ENCODE measurements around the gene DCTD. TPM values are rescaled to one million over a fixed set of nuclear protein-coding genes. Genes with fewer than 3 reads are reported as not detected.

DCTD gene
- total and polyA plus RNA-seq, 2 experiments from 2014 or later, result 39.3 to 40.3 TPM

DNA sequence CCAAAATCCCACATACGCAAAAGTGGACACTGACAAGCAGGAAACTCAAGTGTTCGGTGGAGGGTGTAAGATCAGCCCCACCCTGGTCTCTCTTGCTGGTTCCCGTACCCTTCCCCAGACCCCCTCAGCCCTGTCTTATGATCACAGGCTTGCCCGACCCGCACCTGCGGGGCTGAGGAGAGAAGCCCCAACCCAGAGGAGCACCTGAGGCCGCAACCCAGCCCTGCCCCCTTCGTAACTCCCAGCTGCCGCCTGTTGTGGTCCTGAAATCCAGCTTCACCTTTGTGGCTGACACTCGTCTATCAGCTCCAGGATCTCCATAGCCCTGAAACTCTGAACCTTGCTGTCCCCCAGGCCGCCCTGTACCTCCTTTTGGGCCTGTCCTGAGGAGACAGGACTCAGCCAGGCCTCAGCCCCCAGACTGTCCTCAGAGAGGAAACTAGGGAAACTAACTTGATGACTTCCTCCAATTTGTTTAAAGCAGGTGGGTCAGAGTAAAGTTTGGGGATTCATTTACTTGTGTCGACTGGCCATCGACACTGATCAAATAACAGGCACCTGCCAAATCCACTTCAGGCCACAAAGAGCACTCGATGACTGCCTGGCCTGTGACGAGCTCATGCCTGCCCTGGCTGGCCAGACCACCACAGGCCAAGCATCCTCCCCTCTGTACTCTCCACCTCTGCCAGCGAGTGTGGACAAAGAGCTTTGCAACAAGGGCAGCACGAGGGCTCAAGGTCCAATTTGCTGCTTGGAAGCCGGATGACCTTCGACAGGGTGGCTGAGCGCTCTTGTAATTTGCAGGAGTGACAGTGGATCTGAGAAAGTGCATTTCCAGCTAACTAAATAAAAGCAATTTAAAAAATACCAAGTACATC lies 19.3 kb downstream of the DCTD start:
- peak; percentile 69 for ATAC-seq
- no peak for TF ChIP-seq EZH2phosphoT487 (IDR thresholded peaks at IDR 0.05; ENCODE audit: unreplicated experiment)
- no peak for TF ChIP-seq STAT1 (IDR thresholded peaks at IDR 0.05; ENCODE audit: unreplicated experiment)
- TF ChIP-seq CREB1 (CRISPR knock-in tag; IDR thresholded peaks at IDR 0.05; ENCODE audit: low read depth), result no peak
- Histone ChIP-seq H3K4me3 (no peak overlapping the region), H3K27ac (ENCODE audit: low read depth) (peak overlapping the region; percentile 63), H3K79me2 (replicated peaks; ENCODE audit: insufficient read depth) (no peaks in the 10 kb centered on the region), H3K27me3 (ENCODE audit: insufficient read depth) (no peaks in the 10 kb centered on the region), H3K4me1 (ENCODE audit: insufficient read depth) (no peaks in the 10 kb centered on the region), H3K36me3 (ENCODE audit: insufficient read depth) (peaks cover 3% of the 10 kb centered on the region; the same call in 1 of the 2 replicates), H3F3A (replicated peaks; ENCODE audit: low read depth) (no peaks in the 10 kb centered on the region), H3K9me2 (ENCODE audit: insufficient read depth) (no peaks in the 10 kb centered on the region), H3K4me2 (no peak overlapping the region), H4K20me1 (replicated peaks; ENCODE audit: insufficient read depth) (peaks cover 6% of the 10 kb centered on the region), H2AFZ (no peak overlapping the region)
- Mint-ChIP-seq H3K9me3 (no peaks in the 10 kb centered on the region), H3K4me1 (peaks cover 4% of the 10 kb centered on the region; the same call in 1 of the 3 replicates), H3K4me3 (no peak overlapping the region), H3K27ac (peak overlapping the region; percentile 88), H3K27me3 (ENCODE audit: insufficient read depth, low read depth, poor library complexity) (peaks cover 3% of the 10 kb centered on the region), H3K36me3 (ENCODE audit: low read depth) (peaks cover 25% of the 10 kb centered on the region)
- DNase-seq (ENCODE audit: low spot score), result no peak

DNA sequence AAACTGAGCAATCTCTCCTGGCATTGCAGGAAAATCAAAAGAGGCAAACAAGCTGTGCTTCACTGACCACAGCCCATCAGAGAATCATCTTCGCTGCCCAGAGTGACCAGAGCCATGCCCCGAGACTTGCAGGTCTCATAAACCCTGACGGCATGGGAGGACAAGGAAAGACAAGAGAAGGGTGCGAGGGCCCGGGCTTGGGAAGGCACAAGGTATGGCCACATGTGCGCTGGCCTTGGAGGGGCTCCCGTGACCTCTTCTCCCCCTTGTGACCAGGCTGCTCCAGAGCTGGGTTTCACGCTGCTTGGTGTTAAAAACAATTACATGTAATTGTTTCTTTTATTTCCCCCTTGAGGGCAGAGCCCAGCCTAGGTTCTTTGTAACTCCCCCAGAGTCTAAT lies 20.8 kb downstream of the DCTD start:
- no peak overlapping the region for H3K27ac Mint-ChIP-seq
- Histone ChIP-seq H3K79me2 (replicated peaks; ENCODE audit: insufficient read depth) (no peaks in the 10 kb centered on the region), H3K4me3 (no peak overlapping the region)

More for the DNA sequence above, 20.8 kb downstream of the DCTD start:
- Mint-ChIP-seq H3K9me3 (no peaks in the 10 kb centered on the region), H3K36me3 (ENCODE audit: low read depth) (peaks cover 30% of the 10 kb centered on the region), H3K4me1 (peaks cover 4% of the 10 kb centered on the region; the same call in 1 of the 3 replicates), H3K27me3 (ENCODE audit: insufficient read depth, low read depth, poor library complexity) (peaks cover 5% of the 10 kb centered on the region), H3K4me3 (no peak overlapping the region)
- Histone ChIP-seq H3K27me3 (ENCODE audit: insufficient read depth) (no peaks in the 10 kb centered on the region), H3K9me2 (ENCODE audit: insufficient read depth) (no peaks in the 10 kb centered on the region), H2AFZ (no peak overlapping the region), H3F3A (replicated peaks; ENCODE audit: low read depth) (no peaks in the 10 kb centered on the region), H3K27ac (ENCODE audit: low read depth) (no peak overlapping the region), H3K4me2 (no peak overlapping the region), H4K20me1 (replicated peaks; ENCODE audit: insufficient read depth) (peaks cover 5% of the 10 kb centered on the region; the same call in 1 of the 2 replicates), H3K4me1 (ENCODE audit: insufficient read depth) (no peaks in the 10 kb centered on the region), H3K36me3 (ENCODE audit: insufficient read depth) (peaks cover 3% of the 10 kb centered on the region; the same call in 1 of the 2 replicates)
- TF ChIP-seq CREB1 (CRISPR knock-in tag; IDR thresholded peaks at IDR 0.05; ENCODE audit: low read depth), result no peak
- TF ChIP-seq ZNF462 (CRISPR knock-in tag; IDR thresholded peaks at IDR 0.05), result no peak
- ATAC-seq (no peak), DNase-seq (ENCODE audit: low spot score) (no peak)
